Stimulated activated CD4-positive, alpha-beta T cell treated with anti-CD3 and anti-CD28 coated beads, Interleukin-4, amount 100 ng/mL, for 24 hours (primary cell): ENCODE measurements around the gene P2RX4.
"Not testable (repeated sequence)": the region's sequence is repeated elsewhere in the genome, so short reads cannot be mapped to it uniquely, and the experiment has no call there.

Source experiments
- DNase-seq: peaks from one replicate; pipeline ENCODE4 v3.0.0-alpha.2; 2020

P2RX4 gene, protein sequence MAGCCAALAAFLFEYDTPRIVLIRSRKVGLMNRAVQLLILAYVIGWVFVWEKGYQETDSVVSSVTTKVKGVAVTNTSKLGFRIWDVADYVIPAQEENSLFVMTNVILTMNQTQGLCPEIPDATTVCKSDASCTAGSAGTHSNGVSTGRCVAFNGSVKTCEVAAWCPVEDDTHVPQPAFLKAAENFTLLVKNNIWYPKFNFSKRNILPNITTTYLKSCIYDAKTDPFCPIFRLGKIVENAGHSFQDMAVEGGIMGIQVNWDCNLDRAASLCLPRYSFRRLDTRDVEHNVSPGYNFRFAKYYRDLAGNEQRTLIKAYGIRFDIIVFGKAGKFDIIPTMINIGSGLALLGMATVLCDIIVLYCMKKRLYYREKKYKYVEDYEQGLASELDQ

DNA sequence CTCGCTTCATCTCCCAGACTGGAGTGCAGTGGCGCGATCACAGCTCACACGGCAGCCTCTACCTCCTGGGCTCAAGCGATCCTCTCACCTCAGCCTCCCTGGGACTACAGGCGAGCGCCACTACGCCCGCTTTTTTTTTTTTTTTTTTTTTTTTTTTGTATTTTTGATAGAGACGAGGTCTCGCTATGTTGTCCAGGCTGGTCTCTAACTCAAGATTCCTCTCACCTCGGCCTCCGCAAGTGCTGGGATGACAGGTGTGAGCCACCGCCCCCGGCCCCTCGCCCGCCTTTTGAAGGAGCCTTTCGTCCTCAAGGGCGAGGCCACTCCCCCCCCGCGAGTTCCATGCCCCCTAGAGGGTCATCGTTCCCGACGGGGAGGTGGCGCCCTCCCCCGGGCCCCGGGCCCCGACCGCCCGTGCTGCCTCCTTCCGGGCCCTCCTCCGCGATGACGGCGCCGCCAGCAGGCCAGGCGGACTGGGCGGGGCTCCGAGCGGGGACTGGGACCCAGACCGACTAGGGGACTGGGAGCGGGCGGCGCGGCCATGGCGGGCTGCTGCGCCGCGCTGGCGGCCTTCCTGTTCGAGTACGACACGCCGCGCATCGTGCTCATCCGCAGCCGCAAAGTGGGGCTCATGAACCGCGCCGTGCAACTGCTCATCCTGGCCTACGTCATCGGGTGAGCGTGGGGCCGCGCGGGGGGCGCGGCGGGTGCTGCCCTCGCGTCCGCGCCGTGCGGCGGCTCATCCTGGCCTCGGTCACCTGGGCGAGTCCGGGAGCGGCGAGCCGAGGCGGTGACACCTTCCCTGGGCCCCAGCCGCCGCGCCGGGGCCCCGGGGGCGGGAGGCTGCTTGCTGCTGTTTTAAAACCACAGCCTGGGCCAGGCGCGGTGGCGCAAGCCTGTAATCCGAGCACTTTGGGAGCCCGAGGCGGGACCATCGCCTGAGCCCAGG is at the start of gene P2RX4:
P2RX4 (plus strand) TSS at position 506 of the 949 bp plus-strand sequence; CDS start at position 542, 36 bp downstream.
- DNase-seq: peak; percentile 82

DNA sequence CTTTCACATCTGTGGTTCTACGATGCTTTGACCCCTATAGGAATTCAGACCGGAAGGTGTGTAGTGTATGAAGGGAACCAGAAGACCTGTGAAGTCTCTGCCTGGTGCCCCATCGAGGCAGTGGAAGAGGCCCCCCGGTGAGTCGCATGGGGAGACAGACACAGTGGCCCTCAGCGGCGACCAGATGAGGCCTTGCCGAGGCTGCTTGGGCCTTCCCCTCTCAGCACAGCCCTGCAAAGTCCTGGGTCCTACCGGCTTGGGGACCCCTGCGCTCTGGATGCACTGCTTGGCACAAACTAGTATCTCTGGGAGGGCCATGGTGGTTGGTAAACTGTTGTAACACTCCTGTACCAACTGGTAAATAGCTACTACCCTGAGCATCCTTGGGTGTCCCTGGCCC is 47.5 kb upstream of the P2RX4 start:
- no peak for DNase-seq

DNA sequence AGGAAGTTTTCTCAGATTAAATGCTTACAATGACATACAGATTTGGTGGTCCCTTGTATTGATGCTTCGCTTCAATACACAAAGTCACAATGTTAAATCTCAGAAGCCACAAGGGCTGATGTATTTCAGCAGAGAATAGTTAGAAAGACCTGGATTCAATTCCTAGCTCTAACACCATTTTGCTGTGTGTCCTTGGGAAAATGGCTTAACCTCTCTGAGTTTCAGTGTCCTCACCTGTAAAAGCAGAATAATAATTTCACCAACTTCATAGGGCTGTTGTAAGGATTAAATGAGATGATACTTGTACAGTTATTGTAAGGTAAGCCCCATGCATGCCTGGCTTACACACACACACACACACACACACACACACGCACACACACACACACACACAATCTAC is 46.9 kb upstream of the P2RX4 start:
- DNase-seq: no peak

DNA sequence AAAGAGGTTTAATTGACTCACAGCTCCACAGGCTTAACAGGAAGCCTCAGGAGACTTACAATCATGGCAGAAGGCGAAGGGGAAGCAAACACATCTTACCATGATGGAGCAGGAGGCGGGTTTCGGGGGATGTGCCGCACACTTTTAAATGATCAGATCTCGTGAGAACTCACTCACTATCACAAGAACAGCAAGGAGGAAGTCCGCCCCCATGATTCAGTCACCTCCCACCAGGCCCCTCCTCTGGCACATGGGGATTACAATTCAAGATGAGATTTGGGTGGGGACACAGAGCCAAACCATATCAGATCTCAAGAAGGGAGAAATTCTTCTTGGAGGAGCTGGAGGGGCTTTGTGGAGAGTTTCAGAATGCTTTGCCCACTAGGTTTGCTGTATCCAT is 45.1 kb upstream of the P2RX4 start:
- not testable (repeated sequence) for DNase-seq

DNA sequence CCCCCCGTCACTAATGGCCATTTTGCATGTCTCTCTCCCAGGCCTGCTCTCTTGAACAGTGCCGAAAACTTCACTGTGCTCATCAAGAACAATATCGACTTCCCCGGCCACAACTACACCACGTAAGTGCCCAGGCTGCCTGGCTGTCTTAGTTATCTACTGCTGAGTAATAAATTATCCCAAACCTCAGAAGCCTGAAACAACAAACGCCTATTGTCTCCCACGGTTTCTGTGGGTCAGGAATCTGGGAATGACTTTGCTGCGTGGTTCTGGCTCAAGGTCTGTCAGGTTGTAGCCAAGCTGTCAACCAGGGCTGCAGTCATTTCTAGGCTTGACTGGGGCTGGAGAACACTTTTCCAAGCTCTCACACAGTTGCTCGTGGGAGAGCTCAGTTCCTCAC is 44.6 kb upstream of the P2RX4 start:
- DNase-seq: no peak

DNA sequence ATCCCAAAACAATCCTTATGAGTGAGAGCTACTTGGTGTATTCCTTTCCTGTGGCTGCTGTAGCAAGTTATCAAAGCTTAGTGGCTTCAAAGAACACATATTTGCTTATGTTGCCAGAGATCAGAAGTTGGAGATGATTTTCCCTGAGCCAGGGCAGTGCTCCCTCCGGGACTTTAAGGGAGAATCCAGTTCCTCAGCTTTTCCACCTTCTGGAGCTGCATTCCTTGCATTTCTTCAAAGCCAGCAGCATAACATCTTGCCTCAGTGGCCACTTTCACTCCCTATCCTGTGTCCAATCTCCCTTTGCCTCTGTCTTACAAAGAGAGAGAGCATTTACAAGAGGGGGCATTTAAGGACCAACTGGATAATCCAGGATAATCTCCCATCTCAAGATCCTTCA is 43.6 kb upstream of the P2RX4 start:
- DNase-seq: no peak

DNA sequence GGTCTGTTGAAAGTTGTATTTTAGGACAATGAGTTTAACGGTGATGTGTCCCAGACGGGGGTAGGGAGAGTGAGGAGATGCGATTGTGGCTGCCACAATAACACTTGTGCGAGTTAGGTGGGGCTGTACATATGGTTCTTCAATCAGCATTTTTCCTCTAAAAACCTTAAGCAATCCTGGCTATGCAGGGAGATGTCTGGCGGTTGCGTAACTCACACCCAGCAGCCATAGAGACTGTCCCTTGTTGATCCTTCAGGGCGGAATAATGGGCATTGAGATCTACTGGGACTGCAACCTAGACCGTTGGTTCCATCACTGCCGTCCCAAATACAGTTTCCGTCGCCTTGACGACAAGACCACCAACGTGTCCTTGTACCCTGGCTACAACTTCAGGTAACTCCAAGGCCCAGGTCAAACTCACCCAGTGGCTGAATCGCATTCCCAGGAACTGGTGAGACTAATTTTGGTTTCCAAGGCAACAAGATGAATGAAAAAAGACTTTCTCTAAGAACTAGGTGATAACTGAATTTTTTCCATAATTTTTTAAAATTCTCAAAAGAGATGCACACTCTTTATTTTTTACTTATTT is 42.6 kb upstream of the P2RX4 start:
- DNase-seq: no peak

DNA sequence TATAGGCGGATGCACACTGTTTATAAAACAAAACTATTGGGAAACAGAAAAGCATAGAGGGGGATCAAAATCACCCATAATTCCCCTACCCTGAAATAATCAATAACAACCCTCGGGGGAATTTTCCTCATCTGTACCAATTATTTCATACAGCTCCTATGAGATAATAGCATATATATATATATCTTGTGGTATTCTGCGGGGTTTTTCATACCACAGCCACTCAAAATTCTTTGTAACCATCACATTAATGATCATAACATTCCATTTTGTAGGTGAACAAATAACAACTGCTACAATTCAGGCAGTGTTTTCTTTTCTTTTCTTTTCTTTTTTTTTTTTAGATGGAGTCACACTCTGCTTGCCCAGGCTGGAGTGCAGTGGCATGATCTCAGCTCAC is 42.0 kb upstream of the P2RX4 start:
- no peak for DNase-seq

DNA sequence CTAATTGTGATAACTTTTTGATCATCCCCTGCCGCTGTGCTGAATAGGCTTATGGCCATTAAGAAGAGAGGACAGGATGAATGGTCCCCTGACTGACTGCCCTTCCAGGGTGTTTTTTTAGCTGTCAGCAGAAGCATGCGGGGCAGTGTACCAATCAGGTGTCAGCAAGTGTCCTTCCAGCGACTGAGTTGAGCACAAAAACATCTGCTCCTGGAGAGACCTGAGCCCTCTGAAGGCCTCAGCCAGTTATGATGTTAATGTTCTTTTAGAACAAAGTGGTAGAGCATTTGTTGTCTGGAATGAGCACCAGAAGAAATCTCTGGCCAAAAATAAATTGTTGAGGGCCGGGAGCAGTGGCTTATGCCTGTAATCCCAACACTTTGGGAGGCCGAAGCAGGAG is 39.8 kb upstream of the P2RX4 start:
- DNase-seq: no peak

DNA sequence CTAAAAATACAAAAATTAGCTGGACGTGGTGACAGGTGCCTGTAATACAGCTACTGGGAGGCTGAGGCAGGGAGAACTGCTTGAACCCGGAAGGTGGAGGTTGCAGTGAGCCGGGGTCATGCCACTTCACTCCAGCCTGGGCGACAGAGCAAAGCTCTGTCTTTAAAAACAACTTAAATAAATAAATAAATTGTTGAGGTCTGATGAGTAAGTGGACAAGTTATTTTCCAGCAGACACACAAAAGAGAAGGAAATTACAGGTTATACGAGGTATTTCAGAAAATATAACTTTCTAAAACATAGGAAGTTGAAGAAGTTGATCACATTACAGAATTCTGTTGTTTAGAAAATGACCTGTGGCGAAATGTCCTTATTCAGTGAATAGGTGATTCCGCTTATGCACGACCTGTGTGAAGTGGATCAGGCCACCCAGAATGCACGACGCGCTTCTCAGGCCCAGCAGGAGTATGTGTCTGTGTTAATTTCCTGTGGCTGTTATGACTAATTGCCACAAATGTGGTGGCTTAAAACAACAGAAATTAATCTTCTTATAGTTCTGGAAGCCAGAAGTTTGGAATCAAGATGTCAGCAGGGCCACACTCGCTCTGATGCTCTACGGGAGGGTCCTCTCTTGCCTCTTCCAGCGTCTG is 39.2 kb upstream of the P2RX4 start:
- no peak for DNase-seq

DNA sequence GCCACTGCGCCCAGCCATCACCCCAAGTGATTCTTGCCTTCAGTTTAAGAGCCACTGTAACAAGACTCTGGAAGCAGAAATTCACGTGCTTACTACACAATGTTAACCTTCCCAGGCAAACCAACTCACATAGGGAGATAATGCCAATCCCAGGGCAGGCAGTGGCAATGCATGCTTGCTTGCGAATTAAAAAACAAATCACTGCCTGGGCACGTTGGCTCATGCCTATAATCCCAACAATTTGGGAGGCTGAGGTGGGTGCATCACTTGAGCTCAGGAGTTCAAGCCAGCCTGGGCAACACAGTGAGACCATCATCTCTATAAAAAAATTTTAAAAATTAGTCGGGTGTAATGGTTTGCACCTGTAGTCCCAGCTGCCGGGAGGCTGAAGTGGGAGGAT is 37.8 kb upstream of the P2RX4 start:
- DNase-seq: no peak

DNA sequence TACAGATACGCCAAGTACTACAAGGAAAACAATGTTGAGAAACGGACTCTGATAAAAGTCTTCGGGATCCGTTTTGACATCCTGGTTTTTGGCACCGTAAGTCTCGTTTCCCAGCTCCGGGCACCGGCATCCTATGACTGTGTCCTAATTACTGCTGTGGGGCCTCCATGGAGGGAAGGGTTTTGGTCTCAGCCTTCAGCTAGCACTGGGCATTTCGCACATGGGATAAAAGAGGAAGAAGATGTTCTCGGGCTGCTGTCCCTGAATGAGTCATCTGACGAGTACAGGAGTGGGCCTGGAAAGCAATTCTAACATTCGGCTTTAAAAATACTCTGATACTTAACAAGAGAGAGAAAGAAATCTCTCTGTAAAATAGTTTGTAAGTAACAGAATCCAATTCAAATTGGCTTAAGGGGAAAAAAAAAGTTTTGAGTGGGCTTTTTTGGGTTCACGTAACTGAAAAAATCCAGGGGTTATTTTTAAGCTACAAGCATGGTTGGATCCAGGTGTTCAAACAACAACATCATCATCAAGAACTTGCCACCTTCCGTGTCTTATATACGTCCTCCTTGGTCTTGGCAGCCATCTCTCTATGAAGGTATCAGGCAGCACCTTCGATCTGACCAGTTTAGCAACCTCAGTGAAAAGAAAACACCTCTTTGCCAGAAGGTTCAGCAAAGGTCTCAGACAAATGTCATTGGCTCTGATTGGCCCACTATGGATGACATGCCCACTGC is 34.4 kb upstream of the P2RX4 start:
- no peak for DNase-seq

DNA sequence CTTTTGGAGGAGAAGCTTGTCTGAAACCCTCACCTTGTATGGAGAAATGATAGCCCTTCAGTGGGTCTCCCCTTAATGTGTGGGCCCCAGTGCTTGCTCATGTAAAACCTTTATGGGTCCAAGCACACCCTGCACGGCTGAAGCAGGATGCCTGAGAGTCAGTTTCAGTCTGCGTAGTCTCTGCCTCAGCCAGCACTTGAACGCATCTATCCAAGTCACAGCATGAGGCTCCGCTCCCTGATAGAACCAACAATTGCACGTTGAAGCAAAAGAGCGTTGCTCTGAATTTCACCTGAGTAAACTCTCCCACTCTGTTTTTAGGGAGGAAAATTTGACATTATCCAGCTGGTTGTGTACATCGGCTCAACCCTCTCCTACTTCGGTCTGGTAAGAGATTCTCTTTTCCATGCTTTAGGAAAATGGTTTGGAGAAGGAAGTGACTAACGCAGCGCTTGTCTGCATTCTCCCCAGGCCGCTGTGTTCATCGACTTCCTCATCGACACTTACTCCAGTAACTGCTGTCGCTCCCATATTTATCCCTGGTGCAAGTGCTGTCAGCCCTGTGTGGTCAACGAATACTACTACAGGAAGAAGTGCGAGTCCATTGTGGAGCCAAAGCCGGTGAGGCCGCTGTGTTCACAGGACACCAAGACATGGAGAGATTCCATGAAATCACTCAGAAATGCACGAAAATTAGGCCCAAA is 33.0 kb upstream of the P2RX4 start:
- DNase-seq: no peak

DNA sequence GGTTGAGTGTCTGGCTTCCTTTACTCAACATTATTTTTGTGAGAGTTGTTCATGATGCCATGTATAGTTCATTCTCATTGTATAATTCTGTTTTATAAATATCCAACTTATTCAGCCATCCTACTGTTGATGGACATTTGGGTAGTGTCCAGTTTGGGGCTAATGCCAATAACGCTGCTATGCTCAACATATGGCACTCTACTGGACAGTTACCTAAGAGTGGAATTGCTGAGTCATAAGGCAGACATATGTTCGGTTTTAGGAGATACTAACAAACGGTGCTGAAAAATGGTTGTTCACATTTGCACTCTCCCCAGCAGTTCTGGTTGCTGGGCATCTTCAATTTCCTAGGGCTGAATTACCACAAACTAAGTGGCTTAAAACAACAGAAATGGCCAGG is 28.7 kb upstream of the P2RX4 start:
- no peak for DNase-seq

DNA sequence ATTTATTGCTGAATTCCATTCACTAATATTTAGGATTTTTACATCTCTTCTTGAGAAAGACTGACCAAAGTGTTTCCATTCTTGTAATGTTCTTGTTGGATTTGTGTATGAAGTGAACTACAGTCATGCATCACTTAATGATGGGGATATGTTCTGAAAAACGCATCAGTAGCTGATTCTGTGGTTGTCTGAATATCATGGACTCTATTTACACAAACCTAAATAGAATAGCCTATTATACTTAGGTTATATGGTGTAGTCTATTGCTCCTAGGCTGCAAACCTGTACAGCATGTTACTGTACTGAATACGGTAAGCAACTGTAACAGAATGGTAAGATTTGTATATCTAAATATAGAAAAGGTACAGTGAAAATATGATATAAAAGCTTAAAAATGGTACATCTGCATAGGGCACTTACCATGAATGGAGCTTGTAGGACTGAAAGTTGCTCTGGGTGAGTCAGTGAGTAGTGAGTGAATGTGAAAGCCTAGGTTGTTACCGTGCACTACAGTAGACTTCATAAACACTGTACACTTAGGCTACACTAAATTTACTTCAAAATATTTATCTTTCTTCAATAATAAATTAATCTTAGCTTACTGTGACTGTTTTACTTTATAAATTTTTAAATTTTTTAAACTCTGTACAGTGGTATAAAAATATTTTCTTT is 27.6 kb upstream of the P2RX4 start:
- no peak for DNase-seq

DNA sequence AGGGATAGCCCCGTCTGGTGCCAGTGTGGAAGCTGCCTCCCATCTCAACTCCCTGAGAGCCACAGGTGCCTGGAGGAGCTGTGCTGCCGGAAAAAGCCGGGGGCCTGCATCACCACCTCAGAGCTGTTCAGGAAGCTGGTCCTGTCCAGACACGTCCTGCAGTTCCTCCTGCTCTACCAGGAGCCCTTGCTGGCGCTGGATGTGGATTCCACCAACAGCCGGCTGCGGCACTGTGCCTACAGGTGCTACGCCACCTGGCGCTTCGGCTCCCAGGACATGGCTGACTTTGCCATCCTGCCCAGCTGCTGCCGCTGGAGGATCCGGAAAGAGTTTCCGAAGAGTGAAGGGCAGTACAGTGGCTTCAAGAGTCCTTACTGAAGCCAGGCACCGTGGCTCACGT is 25.5 kb upstream of the P2RX4 start:
- no peak for DNase-seq

DNA sequence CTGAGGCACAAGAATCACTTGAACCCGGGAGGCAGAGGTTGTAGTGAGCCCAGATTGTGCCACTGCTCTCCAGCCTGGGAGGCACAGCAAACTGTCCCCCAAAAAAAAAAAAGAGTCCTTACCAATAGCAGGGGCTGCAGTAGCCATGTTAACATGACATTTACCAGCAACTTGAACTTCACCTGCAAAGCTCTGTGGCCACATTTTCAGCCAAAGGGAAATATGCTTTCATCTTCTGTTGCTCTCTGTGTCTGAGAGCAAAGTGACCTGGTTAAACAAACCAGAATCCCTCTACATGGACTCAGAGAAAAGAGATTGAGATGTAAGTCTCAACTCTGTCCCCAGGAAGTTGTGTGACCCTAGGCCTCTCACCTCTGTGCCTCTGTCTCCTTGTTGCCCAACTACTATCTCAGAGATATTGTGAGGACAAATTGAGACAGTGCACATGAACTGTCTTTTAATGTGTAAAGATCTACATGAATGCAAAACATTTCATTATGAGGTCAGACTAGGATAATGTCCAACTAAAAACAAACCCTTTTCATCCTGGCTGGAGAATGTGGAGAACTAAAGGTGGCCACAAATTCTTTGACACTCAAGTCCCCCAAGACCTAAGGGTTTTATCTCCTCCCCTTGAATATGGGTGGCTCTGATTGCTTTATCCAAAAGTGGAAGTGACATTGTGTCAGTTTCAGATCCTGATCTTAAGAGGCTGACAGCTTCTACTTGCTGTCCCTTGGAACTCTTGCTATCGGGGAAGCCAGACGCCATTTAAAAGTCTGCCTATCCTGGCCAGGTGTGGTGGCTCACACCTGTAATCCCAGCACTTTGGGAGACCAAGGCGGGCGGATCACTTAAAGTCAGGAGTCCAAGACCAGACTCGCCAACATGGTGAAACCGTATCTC is 24.7 kb upstream of the P2RX4 start:
- no peak for DNase-seq

DNA sequence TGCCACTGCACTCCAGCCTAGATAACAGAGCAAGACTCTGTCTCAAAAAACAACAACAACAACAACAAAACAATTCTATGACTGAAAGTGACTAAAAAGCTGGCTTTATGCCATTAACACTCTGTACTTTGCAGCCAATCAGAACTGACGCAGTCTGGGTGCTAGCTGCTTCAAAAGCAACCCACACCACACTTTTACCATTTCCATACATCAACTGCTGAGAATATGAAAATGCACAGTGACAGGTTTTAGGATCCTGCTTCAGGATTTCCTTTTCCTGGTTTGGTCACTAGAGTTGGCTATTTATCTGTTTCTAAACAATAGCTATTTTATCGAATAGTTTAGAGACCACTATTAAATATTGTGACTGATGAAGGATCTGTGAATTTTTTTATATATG is 23.1 kb upstream of the P2RX4 start:
- no peak for DNase-seq

DNA sequence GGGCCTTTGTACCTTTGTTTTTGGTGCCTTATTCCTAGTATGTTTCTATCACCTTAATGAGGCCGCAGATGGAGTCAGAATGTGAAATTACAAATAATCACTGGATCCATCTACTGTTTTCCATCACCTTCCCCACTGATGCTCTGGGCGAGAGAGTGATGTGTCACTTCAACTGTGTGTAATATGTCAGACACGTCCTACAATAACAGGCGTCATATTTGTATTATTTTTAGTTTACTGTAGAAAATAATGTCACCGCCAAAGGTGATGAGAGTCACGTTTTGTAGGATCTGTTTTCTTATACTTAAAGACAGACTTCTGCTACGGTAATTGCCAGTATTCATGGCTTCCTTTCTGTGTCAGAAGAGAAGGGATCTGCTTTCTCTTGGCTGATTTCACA is 22.4 kb upstream of the P2RX4 start:
- no peak for DNase-seq

DNA sequence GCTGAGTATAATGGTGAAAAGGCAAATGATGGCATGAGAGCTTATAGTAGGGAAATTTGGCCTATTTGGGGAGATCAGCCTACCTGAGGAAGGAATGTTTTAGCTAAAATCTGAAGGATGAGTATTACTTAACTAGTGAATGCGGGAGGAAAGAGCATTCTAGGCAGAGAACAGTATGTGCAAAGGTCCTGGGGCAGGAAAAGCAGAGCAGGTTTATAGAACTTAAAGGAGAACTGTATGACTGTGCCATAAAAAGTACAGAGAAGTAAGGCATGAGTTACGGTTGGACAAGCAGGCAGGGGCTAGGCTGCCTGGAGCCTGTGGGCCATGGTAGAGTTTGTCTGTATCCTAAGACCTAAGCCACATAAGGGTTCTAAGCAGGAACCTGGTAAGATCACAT is 21.7 kb upstream of the P2RX4 start:
- no peak for DNase-seq
